ENCODE measurements around the gene CHI3L1. TPM values are rescaled to one million over a fixed set of nuclear protein-coding genes. Genes with fewer than 3 reads are reported as not detected.
A peak's percentile ranks its signal among the peaks of the same experiment; 100 is the strongest.

Gene CHI3L1
- total RNA-seq, 1 experiment from 2014 or later, result not detected

- no peak for TF ChIP-seq CTCF (conservative IDR thresholded peaks at IDR 0.05)
- H3K79me2 ChIP-seq (ENCODE audit: insufficient read depth, low read length), result no peaks in the 10 kb centered on the region
- peaks cover 0 to 3% (median 3%) of the 10 kb centered on the region in 3 experiments; a peak in 3 of 7 replicates for H3K36me3 Mint-ChIP-seq (ENCODE audit: insufficient read depth in 1 of 3, low read depth in 3 of 3)
Measured at GRCh38 chr1:203153051-203153988, 33.2 kb downstream of the CHI3L1 start.

More at GRCh38 chr1:203153051-203153988, 33.2 kb downstream of the CHI3L1 start:
- Histone ChIP-seq H2AFZ (ENCODE audit: low read length) (no peak overlapping the region), H2BK15ac (ENCODE audit: low read depth, low read length) (no peak overlapping the region), H3K79me1 (ENCODE audit: insufficient read depth, low read depth, low read length, poor library complexity, severe bottlenecking) (no peaks in the 10 kb centered on the region), H4K20me1 (ENCODE audit: control insufficient read depth, insufficient read depth, insufficient read length) (no peaks in the 10 kb centered on the region), H3K23me2 (ENCODE audit: insufficient read length, low read depth, low read length, poor library complexity, severe bottlenecking) (no peaks in the 10 kb centered on the region), H3K9me3 (ENCODE audit: control insufficient read depth, low read depth, low read length) (no peaks in the 10 kb centered on the region), H2BK12ac (ENCODE audit: insufficient read length, low read depth, low read length) (no peak overlapping the region), H2AK5ac (ENCODE audit: insufficient read length, low read length) (no peak overlapping the region), H4K91ac (ENCODE audit: insufficient read length, low read depth, low read length) (no peak overlapping the region), H4K5ac (ENCODE audit: insufficient read length, low read depth, low read length) (no peak overlapping the region), H3K9ac (ENCODE audit: extremely low read depth, insufficient read length, low read length) (no peak overlapping the region), H3K18ac (ENCODE audit: insufficient read length, low read depth, low read length) (no peak overlapping the region), H3K56ac (ENCODE audit: insufficient read length, low read depth, low read length) (no peak overlapping the region), H3K4me1 (ENCODE audit: insufficient read depth, low read length) (peaks cover 12% of the 10 kb centered on the region), H2BK5ac (ENCODE audit: insufficient read length, low read length) (no peak overlapping the region), H4K8ac (replicated peaks; ENCODE audit: insufficient read length, low read depth, low read length) (no peak overlapping the region), H3K4me2 (ENCODE audit: insufficient read depth, insufficient read length, low read length) (no peak overlapping the region), H2BK20ac (ENCODE audit: low read depth, low read length, poor library complexity, severe bottlenecking) (no peak overlapping the region), H3K27me3 (ENCODE audit: insufficient read depth, low read length) (no peaks in the 10 kb centered on the region), H3K14ac (ENCODE audit: insufficient read depth, low read length) (no peak overlapping the region; the same call in 1 of the 2 replicates), H3K4ac (ENCODE audit: low read depth, low read length) (no peak overlapping the region), H3K23ac (ENCODE audit: insufficient read length, low read depth, low read length) (no peak overlapping the region), H3T11ph (ENCODE audit: low read length) (no peak overlapping the region), H3K27ac (ENCODE audit: insufficient read length, low read depth, low read length) (no peak overlapping the region), H2BK120ac (ENCODE audit: low read depth, low read length, poor library complexity, severe bottlenecking) (no peak overlapping the region)
- H3K27me3 Mint-ChIP-seq (ENCODE audit: low read depth), result no peaks in the 10 kb centered on the region; the same call in 1 of the 2 replicates
- H3K4me3 Mint-ChIP-seq, result peak overlapping the region in 1 of 2 experiments; percentile 28; a peak in 2 of 5 replicates
- DNase-seq, result no peak
- H3K27ac Mint-ChIP-seq, result peak overlapping the region in 2 of 3 experiments; percentile 22 to 82; a peak in 2 of 7 replicates
- peaks cover 62 to 77% of the 10 kb centered on the region in 2 experiments for H3K4me1 Mint-ChIP-seq
- WGBS (ENCODE audit: extremely low coverage, insufficient read length, low lambda C conversion rate), result no CpG with 5 or more reads among the region's 9 CpGs
- H3K9me3 Mint-ChIP-seq, result peaks cover 0 to 3% of the 10 kb centered on the region in 2 experiments; a peak in 3 of 5 replicates
